GM08714 (cell line): ENCODE results near the gene DOP1B.
"Not testable (repeated sequence)": the region's sequence is repeated elsewhere in the genome, so short reads cannot be mapped to it uniquely, and the experiment has no call there.

Experiments
- H3K4me3 ChIP-seq: fragments of 200-500 bp; sonication (Bioruptor generic); 2 replicates; pipeline ENCODE4 v1.5.1; 2014; ENCODE audit warnings: mild to moderate bottlenecking, low read length, inconsistent platforms
- ZNF274 ChIP-seq: IDR thresholded peaks from 2 replicates; pipeline ENCODE4 v1.6.1; 2012; ENCODE audit warnings: mild to moderate bottlenecking, low read depth, low read length

The DOP1B gene

GRCh38 chr21:36126621-36127110 lies 30.0 kb upstream of the DOP1B start:
- H3K4me3 ChIP-seq = no peak overlapping the region
- no peak for TF ChIP-seq ZNF274

GRCh38 chr21:36127250-36127904 lies 29.2 kb upstream of the DOP1B start:
- no peak overlapping the region for H3K4me3 ChIP-seq
- no peak for TF ChIP-seq ZNF274

GRCh38 chr21:36127977-36128376 lies 28.6 kb upstream of the DOP1B start:
- no peak for TF ChIP-seq ZNF274
- no peak overlapping the region for H3K4me3 ChIP-seq

GRCh38 chr21:36129219-36129618 lies 27.4 kb upstream of the DOP1B start:
- TF ChIP-seq ZNF274 = no peak

GRCh38 chr21:36130414-36130762 lies 26.2 kb upstream of the DOP1B start:
- not testable (repeated sequence) for H3K4me3 ChIP-seq

More at GRCh38 chr21:36129219-36129618, 27.4 kb upstream of the DOP1B start:
- no peak overlapping the region for H3K4me3 ChIP-seq

- not testable (repeated sequence) for H3K4me3 ChIP-seq
These were observed 25.8 kb upstream of the DOP1B start for GRCh38 chr21:36130839-36131238.

- no peak for TF ChIP-seq ZNF274
- H3K4me3 ChIP-seq = no peak overlapping the region
These were observed 23.9 kb upstream of the DOP1B start for GRCh38 chr21:36132696-36133095.

GRCh38 chr21:36134803-36135390 lies 21.7 kb upstream of the DOP1B start, which contains the start of gene CBR3:
Gene CBR3, plus strand, starts transcription at chr21:36135079. Its CDS starts 114 bp downstream, at chr21:36135193.
- H3K4me3 ChIP-seq = peak within 1 kb of the TSS; percentile 72
- TF ChIP-seq ZNF274 = no peak

GRCh38 chr21:36135391-36136102 lies 21.1 kb upstream of the DOP1B start:
- H3K4me3 ChIP-seq = peak overlapping the region; percentile 72
- no peak for TF ChIP-seq ZNF274

GRCh38 chr21:36139791-36140190 lies 16.8 kb upstream of the DOP1B start:
- not testable (repeated sequence) for H3K4me3 ChIP-seq

GRCh38 chr21:36141513-36141925 lies 15.1 kb upstream of the DOP1B start:
- no peak overlapping the region for H3K4me3 ChIP-seq
- TF ChIP-seq ZNF274 = no peak

- H3K4me3 ChIP-seq = not testable (repeated sequence)
These were observed 12.4 kb upstream of the DOP1B start for GRCh38 chr21:36144233-36144632.

GRCh38 chr21:36145259-36145658 lies 11.4 kb upstream of the DOP1B start:
- TF ChIP-seq ZNF274 = no peak
- no peak overlapping the region for H3K4me3 ChIP-seq

- no peak overlapping the region for H3K4me3 ChIP-seq
- TF ChIP-seq ZNF274 = no peak
These were observed 8.7 kb upstream of the DOP1B start for GRCh38 chr21:36147911-36148310.

- TF ChIP-seq ZNF274 = no peak
- H3K4me3 ChIP-seq = no peak overlapping the region
These were observed 7.7 kb upstream of the DOP1B start for GRCh38 chr21:36148886-36149285.
